ENCODE results near the gene TENM4.

Gene TENM4

GRCh38 chr11:79390477-79390876 is 50.4 kb downstream of the TENM4 start:
- no peak for DNase-seq (ENCODE audit: low read depth in 2 of 2)

- no peak for DNase-seq (ENCODE audit: low read depth in 2 of 2)
These were observed 52.6 kb downstream of the TENM4 start for GRCh38 chr11:79388201-79388600.

- DNase-seq (ENCODE audit: low read depth in 2 of 2) = no peak
These were observed 57.0 kb downstream of the TENM4 start for GRCh38 chr11:79383874-79384273.

GRCh38 chr11:79382301-79383050 is 58.4 kb downstream of the TENM4 start:
- no peak for DNase-seq (ENCODE audit: low read depth in 2 of 2)

- no peak for DNase-seq (ENCODE audit: low read depth in 2 of 2)
These were observed 59.8 kb downstream of the TENM4 start for GRCh38 chr11:79381036-79381435.

GRCh38 chr11:79377406-79377805 is 63.4 kb downstream of the TENM4 start:
- no peak for DNase-seq (ENCODE audit: low read depth in 2 of 2)

GRCh38 chr11:79375818-79376550 is 64.8 kb downstream of the TENM4 start:
- DNase-seq (ENCODE audit: low read depth in 2 of 2) = no peak

- no peak for DNase-seq (ENCODE audit: low read depth in 2 of 2)
These were observed 66.1 kb downstream of the TENM4 start for GRCh38 chr11:79374727-79375126.

GRCh38 chr11:79371724-79372123 is 69.1 kb downstream of the TENM4 start:
- DNase-seq (ENCODE audit: low read depth in 2 of 2) = no peak

- DNase-seq (ENCODE audit: low read depth in 2 of 2) = no peak
These were observed 69.7 kb downstream of the TENM4 start for GRCh38 chr11:79371152-79371551.

- no peak for DNase-seq (ENCODE audit: low read depth in 2 of 2)
These were observed 71.8 kb downstream of the TENM4 start for GRCh38 chr11:79369055-79369454.

GRCh38 chr11:79367844-79368243 is 73.0 kb downstream of the TENM4 start:
- DNase-seq (ENCODE audit: low read depth in 2 of 2) = no peak

GRCh38 chr11:79366218-79366617 is 74.6 kb downstream of the TENM4 start:
- no peak for DNase-seq (ENCODE audit: low read depth in 2 of 2)

- no peak for DNase-seq (ENCODE audit: low read depth in 2 of 2)
These were observed 76.9 kb downstream of the TENM4 start for GRCh38 chr11:79363861-79364378.

GRCh38 chr11:79363256-79363655 is 77.6 kb downstream of the TENM4 start:
- DNase-seq (ENCODE audit: low read depth in 2 of 2) = no peak

GRCh38 chr11:79362821-79363220 is 78.0 kb downstream of the TENM4 start:
- no peak for DNase-seq (ENCODE audit: low read depth in 2 of 2)

- no peak for DNase-seq (ENCODE audit: low read depth in 2 of 2)
These were observed 78.5 kb downstream of the TENM4 start for GRCh38 chr11:79362206-79362757.

- DNase-seq (ENCODE audit: low read depth in 2 of 2) = no peak
These were observed 82.6 kb downstream of the TENM4 start for GRCh38 chr11:79358258-79358657.

GRCh38 chr11:79353706-79354105 is 87.1 kb downstream of the TENM4 start:
- no peak for DNase-seq (ENCODE audit: low read depth in 2 of 2)

GRCh38 chr11:79352349-79352703 is 88.5 kb downstream of the TENM4 start:
- DNase-seq (ENCODE audit: low read depth in 2 of 2) = no peak

GRCh38 chr11:79348976-79349682 is 91.7 kb downstream of the TENM4 start:
- no peak for DNase-seq (ENCODE audit: low read depth in 2 of 2)

GRCh38 chr11:79346021-79346420 is 94.8 kb downstream of the TENM4 start:
- no peak for DNase-seq (ENCODE audit: low read depth in 2 of 2)
